Neuronal stem cell (in vitro differentiated cells): Measurements from ENCODE around the gene MACC1.
A peak's percentile ranks its signal among the peaks of the same experiment; 100 is the strongest.

Experiments used
- DNase-seq: peaks from one replicate; pipeline ENCODE4 v3.0.0-alpha.2; 2013; ENCODE audit warnings: low spot score
- H2AFZ ChIP-seq: one replicate; pipeline ENCODE4 v1.6.1; 2013; ENCODE audit warnings: mild to moderate bottlenecking, low read length, inconsistent platforms
- H2AK5ac ChIP-seq: 2 replicates; pipeline ENCODE4 v1.6.1; 2013; ENCODE audit warnings: low read depth, mild to moderate bottlenecking, inconsistent platforms, low read length, moderate library complexity, mixed read lengths
- H2BK120ac ChIP-seq: 2 replicates; pipeline ENCODE4 v1.6.1; 2013; ENCODE audit warnings: low read depth, mild to moderate bottlenecking, inconsistent platforms, low read length, moderate library complexity, mixed read lengths
- H2BK12ac ChIP-seq: one replicate; pipeline ENCODE4 v1.6.1; 2013; ENCODE audit warnings: low read length, inconsistent platforms
- H2BK15ac ChIP-seq: 2 replicates; pipeline ENCODE4 v1.6.1; 2013; ENCODE audit warnings: mild to moderate bottlenecking, low read length, inconsistent platforms, mixed read lengths
- H2BK5ac ChIP-seq: one replicate; pipeline ENCODE4 v1.6.1; 2013; ENCODE audit warnings: inconsistent platforms, mild to moderate bottlenecking, low read length, moderate library complexity
- H3K14ac ChIP-seq: one replicate; pipeline ENCODE4 v1.6.1; 2013; ENCODE audit warnings: low read length, inconsistent platforms
- H3K18ac ChIP-seq: 2 replicates; pipeline ENCODE4 v1.6.1; 2013; ENCODE audit warnings: low read length, inconsistent platforms
- H3K23ac ChIP-seq: 2 replicates; pipeline ENCODE4 v1.6.1; 2013; ENCODE audit warnings: low read depth, mild to moderate bottlenecking, mixed read lengths, low read length, inconsistent platforms; ENCODE audit not compliant: poor library complexity
- H3K27ac ChIP-seq: replicated peaks from 3 replicates; pipeline ENCODE4 v1.5.1; 2013; ENCODE audit warnings: low read length, inconsistent platforms
- H3K27me3 ChIP-seq, 3 experiments: 2 replicates each; pipeline ENCODE4 v1.6.1; 2013; ENCODE audit warnings: low read length in 3 of 3, mild to moderate bottlenecking in 2 of 3, inconsistent platforms in 1 of 3, low read depth in 1 of 3, mixed read lengths in 1 of 3, moderate library complexity in 1 of 3; ENCODE audit not compliant: control insufficient read depth in 3 of 3, insufficient read depth in 3 of 3
- H3K36me3 ChIP-seq, 2 donors: replicated peaks in 1 of 2; 2 replicates each; pipeline ENCODE4 v1.6.1; 2013; ENCODE audit warnings: low read length in 2 of 2; ENCODE audit not compliant: control insufficient read depth in 2 of 2, insufficient read depth in 2 of 2
- H3K4ac ChIP-seq: 2 replicates; pipeline ENCODE4 v1.6.1; 2013; ENCODE audit warnings: inconsistent platforms, mild to moderate bottlenecking, low read length, moderate library complexity
- H3K4me1 ChIP-seq, 2 donors: 1 replicate in 1 of 2; 2 replicates in 1 of 2; pipeline ENCODE4 v1.6.1; 2013; ENCODE audit warnings: low read length in 2 of 2, low read depth in 1 of 2; ENCODE audit not compliant: control insufficient read depth in 2 of 2, insufficient read depth in 1 of 2
- H3K4me2 ChIP-seq: one replicate; pipeline ENCODE4 v1.6.1; 2013; ENCODE audit warnings: mild to moderate bottlenecking, low read length, inconsistent platforms; ENCODE audit not compliant: insufficient read depth, poor library complexity, severe bottlenecking
- H3K4me3 ChIP-seq, 2 donors: 2 replicates each; pipeline ENCODE4 v1.5.1; 2013; ENCODE audit warnings: low read length in 2 of 2, mild to moderate bottlenecking in 2 of 2, inconsistent platforms in 1 of 2, moderate library complexity in 1 of 2
- H3K79me1 ChIP-seq: one replicate; pipeline ENCODE4 v1.6.1; 2013; ENCODE audit warnings: low read depth, mild to moderate bottlenecking, inconsistent platforms, low read length, moderate library complexity
- H3K9ac ChIP-seq: one replicate; pipeline ENCODE4 v1.6.1; 2013; ENCODE audit warnings: mild to moderate bottlenecking, low read depth, low read length, inconsistent platforms; ENCODE audit not compliant: poor library complexity
- H3K9me3 ChIP-seq, 2 donors: replicated peaks in 1 of 2; 2 replicates each; pipeline versions ENCODE3 to v1.6.1; 2013; ENCODE audit warnings: low read length in 2 of 2, mild to moderate bottlenecking in 2 of 2, inconsistent platforms in 1 of 2, low read depth in 1 of 2, mixed read lengths in 1 of 2, moderate library complexity in 1 of 2; ENCODE audit not compliant: control insufficient read depth in 2 of 2, insufficient read depth in 1 of 2
- H4K8ac ChIP-seq: one replicate; pipeline ENCODE4 v1.6.1; 2013; ENCODE audit warnings: low read depth, mild to moderate bottlenecking, inconsistent platforms, low read length, moderate library complexity
- H4K91ac ChIP-seq: one replicate; pipeline ENCODE4 v1.6.1; 2013; ENCODE audit warnings: low read length, low read depth, mild to moderate bottlenecking, inconsistent platforms; ENCODE audit not compliant: poor library complexity
- WGBS, 2 donors: extraction: QIAGEN DNeasy Blood & Tissue Kit; methylation state at CpG; one replicate each; pipeline ENCODE4 v1.1.7; 2013; ENCODE audit warnings: missing lambda C conversion rate in 2 of 2, mixed read lengths in 1 of 2; ENCODE audit not compliant: insufficient read length in 2 of 2, insufficient replicate concordance in 1 of 2; ENCODE audit errors: extremely low coverage in 2 of 2; 5-methylcytosine and 5-hydroxymethylcytosine counted together

Gene MACC1

DNA sequence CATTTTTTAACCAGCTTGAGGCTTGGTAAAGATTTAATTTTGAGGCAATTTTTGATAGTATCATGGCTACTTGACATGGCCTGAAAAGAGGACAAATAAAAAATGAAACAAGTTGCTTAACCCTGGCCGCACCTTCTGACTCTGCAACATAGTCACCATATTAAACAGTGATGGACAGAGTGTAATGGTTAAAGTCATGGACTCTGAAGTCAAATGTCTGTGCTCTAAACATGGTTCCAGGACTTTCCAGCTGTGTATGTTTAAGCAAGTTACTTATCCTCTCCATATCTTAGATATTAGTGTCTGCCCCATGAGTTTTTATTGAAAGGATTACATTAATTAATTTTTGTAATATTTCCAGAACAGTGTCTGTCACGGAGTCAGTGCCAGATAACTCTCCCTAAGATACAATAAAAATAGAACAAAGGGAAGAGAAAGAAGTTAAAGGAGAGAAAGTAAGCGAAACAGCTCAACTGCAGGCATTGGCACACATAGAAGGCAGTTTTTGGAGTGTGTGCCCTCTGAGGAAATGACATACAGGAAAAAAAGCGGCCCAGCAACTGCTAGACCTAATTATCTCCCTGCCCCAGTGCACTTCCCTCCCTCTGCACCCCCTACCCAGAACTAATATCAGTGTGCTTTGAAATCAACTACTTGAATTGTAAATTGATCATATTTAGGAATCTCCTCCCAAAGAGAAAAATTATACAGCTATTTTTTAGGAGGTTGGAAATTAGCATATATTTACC is 65.3 kb downstream of the MACC1 start:
- Histone ChIP-seq H2BK5ac (no peak overlapping the region), H3K9me3 (no peaks in the 10 kb centered on the region), H3K4me3 (no peak overlapping the region), H3K79me1 (no peaks in the 10 kb centered on the region), H4K91ac (no peak overlapping the region), H3K36me3 (no peaks in the 10 kb centered on the region), H3K9ac (no peak overlapping the region), H3K4me1 (no peaks in the 10 kb centered on the region), H3K14ac (no peak overlapping the region), H2AFZ (no peak overlapping the region), H3K18ac (no peak overlapping the region), H3K27me3 (no peaks in the 10 kb centered on the region), H3K23ac (no peak overlapping the region), H3K4me2 (no peak overlapping the region), H3K4ac (no peak overlapping the region), H2BK12ac (no peak overlapping the region), H2BK15ac (no peak overlapping the region), H3K27ac (no peak overlapping the region), H2AK5ac (no peak overlapping the region), H4K8ac (no peak overlapping the region), H2BK120ac (no peak overlapping the region)
- WGBS, 2 donors, result no CpG with 5 or more reads among the region's 4 CpGs
- no peak for DNase-seq

DNA sequence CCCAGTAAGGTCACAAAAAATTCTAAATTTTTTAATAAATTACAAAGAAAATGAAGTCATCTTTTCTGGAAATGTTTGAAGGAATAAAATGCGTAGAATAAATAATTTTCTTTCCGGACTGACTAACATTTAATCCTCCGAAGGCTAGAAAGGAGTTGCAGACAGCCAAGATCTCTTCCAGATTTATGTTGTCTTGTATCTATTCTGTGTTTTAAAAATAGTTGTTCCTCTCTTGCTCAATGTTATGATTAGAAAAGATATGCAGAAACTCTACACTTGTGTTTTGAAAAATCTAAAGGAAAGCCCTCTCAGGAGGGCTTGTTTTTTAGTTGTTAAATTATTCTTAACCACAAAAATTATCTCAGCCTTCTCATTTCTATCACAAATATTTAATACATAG is 70.7 kb downstream of the MACC1 start:
- Histone ChIP-seq H3K14ac (no peak overlapping the region), H2BK15ac (no peak overlapping the region), H3K27me3 (no peaks in the 10 kb centered on the region), H3K4me1 (peaks cover 2 to 7% of the 10 kb centered on the region in 2 donors), H2BK5ac (no peak overlapping the region), H3K4me2 (no peak overlapping the region), H2BK12ac (no peak overlapping the region), H2AFZ (peak overlapping the region; percentile 5), H4K91ac (no peak overlapping the region), H3K18ac (no peak overlapping the region), H3K9me3 (no peaks in the 10 kb centered on the region), H3K4ac (no peak overlapping the region), H3K4me3 (no peak overlapping the region), H4K8ac (no peak overlapping the region), H3K23ac (no peak overlapping the region), H3K36me3 (no peaks in the 10 kb centered on the region), H2BK120ac (no peak overlapping the region), H2AK5ac (no peak overlapping the region), H3K9ac (no peak overlapping the region), H3K27ac (no peak overlapping the region), H3K79me1 (no peaks in the 10 kb centered on the region)
- DNase-seq, result no peak
- no CpG with 5 or more reads among the region's 3 CpGs for whole genome bisulfite sequencing, 2 donors

DNA sequence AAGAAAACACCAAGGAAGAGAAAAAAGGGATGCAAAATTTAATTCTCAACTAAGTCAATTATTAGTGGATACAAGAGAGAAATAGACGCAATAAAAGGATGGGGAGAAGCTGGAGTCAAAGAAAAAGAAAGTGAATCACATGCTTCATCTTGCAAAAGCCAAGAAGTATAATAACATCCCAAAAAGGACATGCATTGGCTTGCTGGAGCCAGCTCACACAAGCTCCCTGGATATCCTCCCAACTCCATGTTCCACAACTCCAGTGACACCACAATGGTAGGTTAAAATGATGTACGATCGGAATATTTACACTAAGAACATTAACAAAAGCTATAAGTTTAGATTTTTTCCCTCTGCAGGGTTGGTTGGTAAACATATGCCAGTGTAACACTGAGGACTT is 72.4 kb downstream of the MACC1 start:
- no peak for DNase-seq
- H3K18ac ChIP-seq, result no peak overlapping the region
- H3K9me3 ChIP-seq, result no peaks in the 10 kb centered on the region
- H3K4me2 ChIP-seq, result no peak overlapping the region
- H2BK12ac ChIP-seq, result no peak overlapping the region
- no peak overlapping the region for H2BK5ac ChIP-seq
- no peaks in the 10 kb centered on the region for H3K36me3 ChIP-seq
- no peak overlapping the region for H4K91ac ChIP-seq
- no peak overlapping the region for H3K14ac ChIP-seq
- H2BK15ac ChIP-seq, result no peak overlapping the region
- H3K79me1 ChIP-seq, result no peaks in the 10 kb centered on the region
- H3K4me3 ChIP-seq, result no peak overlapping the region
- no peaks in the 10 kb centered on the region for H3K27me3 ChIP-seq
- H3K23ac ChIP-seq, result no peak overlapping the region
- H2AFZ ChIP-seq, result no peak overlapping the region
- no peak overlapping the region for H3K27ac ChIP-seq
- H4K8ac ChIP-seq, result no peak overlapping the region
- no peak overlapping the region for H2AK5ac ChIP-seq
- H3K4me1 ChIP-seq, result peaks cover 2 to 22% of the 10 kb centered on the region in 2 donors
- no peak overlapping the region for H3K4ac ChIP-seq
- H3K9ac ChIP-seq, result no peak overlapping the region
- WGBS, 2 donors, result no CpG with 5 or more reads among the region's 3 CpGs
- no peak overlapping the region for H2BK120ac ChIP-seq

DNA sequence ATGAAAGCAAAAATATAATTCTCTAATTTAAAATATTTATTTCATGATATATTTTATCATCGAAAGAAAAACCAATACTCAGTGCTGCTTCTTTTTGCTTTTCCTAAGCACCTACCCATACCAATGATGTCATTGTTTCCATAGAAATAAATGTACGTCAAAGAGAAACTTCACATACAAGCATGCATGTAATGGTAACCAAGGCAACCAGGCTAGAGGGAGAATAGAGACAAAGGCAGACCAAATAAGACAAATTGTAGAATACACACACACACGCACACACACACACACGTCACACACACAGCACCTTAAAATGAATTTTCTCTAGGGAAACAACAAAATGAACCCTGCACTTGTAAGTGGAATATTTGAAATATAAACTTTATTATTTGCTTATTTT is 75.5 kb downstream of the MACC1 start:
- H3K36me3 ChIP-seq, result no peaks in the 10 kb centered on the region
- no peak overlapping the region for H3K14ac ChIP-seq
- H4K8ac ChIP-seq, result no peak overlapping the region
- no peak overlapping the region for H2BK120ac ChIP-seq
- H2AFZ ChIP-seq, result peak overlapping the region; percentile 41
- DNase-seq, result no peak
- H2BK15ac ChIP-seq, result no peak overlapping the region
- H3K4ac ChIP-seq, result no peak overlapping the region
- no peak overlapping the region for H3K27ac ChIP-seq
- no peak overlapping the region for H2AK5ac ChIP-seq
- H2BK12ac ChIP-seq, result no peak overlapping the region
- H3K4me2 ChIP-seq, result no peak overlapping the region
- H3K9ac ChIP-seq, result no peak overlapping the region
- no peak overlapping the region for H4K91ac ChIP-seq
- no peak overlapping the region for H3K18ac ChIP-seq
- H3K4me3 ChIP-seq, result no peak overlapping the region
- no peak overlapping the region for H2BK5ac ChIP-seq
- WGBS, 2 donors, result no CpG with 5 or more reads among the region's 4 CpGs
- no peaks in the 10 kb centered on the region for H3K27me3 ChIP-seq
- peaks cover 2 to 23% of the 10 kb centered on the region in 2 donors for H3K4me1 ChIP-seq
- H3K79me1 ChIP-seq, result no peaks in the 10 kb centered on the region
- no peak overlapping the region for H3K23ac ChIP-seq
- H3K9me3 ChIP-seq, result no peaks in the 10 kb centered on the region
